DOHH2 (cell line): ENCODE results near the gene NCAN.

Source experiments
- H3F3A ChIP-seq: fragments of 200-600 bp; sonication (generic), shearing (Covaris generic); 2 replicates; pipeline ENCODE4 v1.6.0; 2016; ENCODE audit warnings: antibody characterized with exemption, mild to moderate bottlenecking; ENCODE audit not compliant: control insufficient read depth, insufficient read depth
- H3K27ac ChIP-seq: fragments of 200-600 bp; sonication (generic); 2 replicates; pipeline ENCODE4 v1.5.1; 2014; ENCODE audit warnings: low read depth, mild to moderate bottlenecking, low read length, moderate library complexity
- H3K27me3 ChIP-seq: fragments of 200-600 bp; sonication (generic); 2 replicates; pipeline ENCODE4 v1.6.1; 2014; ENCODE audit warnings: mild to moderate bottlenecking, low read length, mixed read lengths; ENCODE audit not compliant: control insufficient read depth
- H3K36me3 ChIP-seq: fragments of 200-600 bp; sonication (generic); 2 replicates; pipeline ENCODE4 v1.6.1; 2014; ENCODE audit warnings: mild to moderate bottlenecking, low read length, moderate library complexity, mixed read lengths; ENCODE audit not compliant: control insufficient read depth
- H3K4me1 ChIP-seq: fragments of 200-600 bp; sonication (generic); 2 replicates; pipeline ENCODE4 v1.6.1; 2014; ENCODE audit warnings: mild to moderate bottlenecking, low read length, mixed read lengths; ENCODE audit not compliant: control insufficient read depth
- H3K4me2 ChIP-seq: fragments of 200-600 bp; sonication (generic); 2 replicates; pipeline ENCODE4 v1.6.0; 2014; ENCODE audit warnings: mild to moderate bottlenecking, low read length, moderate library complexity
- H3K4me3 ChIP-seq: fragments of 200-600 bp; sonication (generic); 2 replicates; pipeline ENCODE4 v1.5.1; 2014; ENCODE audit warnings: mild to moderate bottlenecking, low read length, mixed read lengths
- H3K79me2 ChIP-seq: fragments of 200-600 bp; sonication (generic); 2 replicates; pipeline ENCODE4 v1.6.1; 2014; ENCODE audit warnings: mild to moderate bottlenecking, low read length, mixed read lengths; ENCODE audit not compliant: control insufficient read depth
- H3K9me2 ChIP-seq: fragments of 200-600 bp; sonication (generic); replicated peaks from 2 replicates; pipeline ENCODE4 v1.6.1; 2014; ENCODE audit warnings: mild to moderate bottlenecking, low read length, mixed read lengths; ENCODE audit not compliant: control insufficient read depth
- H3K9me3 ChIP-seq: fragments of 200-600 bp; sonication (generic); 2 replicates; pipeline ENCODE4 v1.6.1; 2014; ENCODE audit warnings: antibody characterized with exemption, low read length, mixed read lengths; ENCODE audit not compliant: control insufficient read depth, insufficient read depth
- H4K20me1 ChIP-seq: fragments of 200-600 bp; sonication (generic); 2 replicates; pipeline ENCODE4 v1.6.0; 2014; ENCODE audit warnings: low read depth, mild to moderate bottlenecking, antibody characterized with exemption, low read length, moderate library complexity; ENCODE audit not compliant: control insufficient read depth, insufficient read depth
- EZH2phosphoT487 ChIP-seq: fragments of 200-600 bp; sonication (generic); IDR thresholded peaks from 2 replicates; pipeline ENCODE4 v1.6.1; 2017; ENCODE audit warnings: borderline replicate concordance, mild to moderate bottlenecking, antibody characterized with exemption, low read length, moderate library complexity, mixed read lengths
- TF ChIP-seq, protein P1 (sequence below): fragments of 200-600 bp; sonication (generic); IDR thresholded peaks from one replicate; pipeline ENCODE4 v1.5.1; 2014; ENCODE audit warnings: antibody characterized with exemption, mild to moderate bottlenecking, low read depth, low read length; ENCODE audit not compliant: poor library complexity, severe bottlenecking

The NCAN gene

DNA sequence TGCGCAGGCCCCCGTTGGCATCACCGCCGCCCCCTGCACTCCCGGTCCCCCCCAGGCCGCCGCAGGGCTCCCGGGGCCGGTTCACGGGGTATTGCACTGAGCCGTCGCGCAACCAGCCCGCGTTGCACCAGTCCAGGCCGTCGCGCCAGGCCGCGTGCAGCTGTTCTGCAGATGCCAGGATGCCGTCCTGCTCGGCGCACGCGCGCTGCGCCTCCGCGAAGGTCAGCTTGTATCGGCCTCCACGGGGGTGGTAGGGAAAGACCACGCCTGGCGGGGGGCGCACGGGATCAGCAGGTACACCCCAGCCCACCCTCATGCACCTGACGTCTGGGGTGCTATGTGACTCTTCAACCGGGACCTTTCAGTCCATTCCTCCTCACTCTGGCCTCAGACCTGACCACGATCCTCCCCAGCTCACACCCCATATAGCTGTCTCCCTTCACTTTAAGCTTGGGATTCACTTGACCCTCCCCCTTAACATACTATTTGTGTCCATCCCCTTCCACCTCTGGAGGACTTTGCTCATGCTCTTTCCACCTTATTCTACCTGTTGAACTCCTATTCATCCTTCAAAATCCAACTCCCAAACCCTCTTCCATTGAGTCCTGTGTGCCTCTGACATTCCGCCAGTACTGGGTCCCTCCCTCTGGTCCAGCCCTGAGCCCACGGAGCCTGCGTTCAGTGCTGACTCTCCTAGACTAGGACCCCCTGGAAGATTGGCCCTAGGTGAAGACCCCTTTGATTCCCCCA, 47.0 kb downstream of the NCAN start:
- H3K27ac ChIP-seq, result no peak overlapping the region

DNA sequence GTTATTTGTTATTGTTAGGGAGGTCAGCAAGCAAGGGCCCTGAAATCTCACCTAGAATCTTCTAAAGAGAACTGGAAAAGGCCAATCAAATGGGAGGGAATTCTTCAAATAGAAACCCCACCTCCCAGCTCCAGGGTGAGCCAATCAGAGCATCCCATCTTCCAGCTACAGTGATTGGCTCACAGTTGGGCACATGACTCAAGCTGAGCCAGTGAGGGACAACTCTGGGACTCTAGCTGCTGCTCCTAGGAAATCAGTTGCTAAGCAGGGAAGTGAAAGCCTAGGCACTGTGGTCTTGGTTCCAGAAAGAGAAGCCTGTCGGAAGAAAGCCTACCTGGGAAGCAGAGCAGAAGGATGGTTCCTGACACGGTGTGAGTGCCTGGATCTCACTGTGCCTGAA, 48.0 kb downstream of the NCAN start:
- Histone ChIP-seq H3F3A (no peaks in the 10 kb centered on the region), H4K20me1 (no peaks in the 10 kb centered on the region), H3K27me3 (peaks cover 41% of the 10 kb centered on the region), H3K4me3 (no peak overlapping the region), H3K4me2 (peak overlapping the region; percentile 31; the same call in 1 of the 2 replicates), H3K79me2 (no peaks in the 10 kb centered on the region), H3K27ac (no peak overlapping the region), H3K9me2 (no peaks in the 10 kb centered on the region), H3K4me1 (peaks cover 18% of the 10 kb centered on the region), H3K9me3 (peaks cover 11% of the 10 kb centered on the region; the same call in 1 of the 2 replicates), H3K36me3 (no peaks in the 10 kb centered on the region)
- TF ChIP-seq, protein P1, sequence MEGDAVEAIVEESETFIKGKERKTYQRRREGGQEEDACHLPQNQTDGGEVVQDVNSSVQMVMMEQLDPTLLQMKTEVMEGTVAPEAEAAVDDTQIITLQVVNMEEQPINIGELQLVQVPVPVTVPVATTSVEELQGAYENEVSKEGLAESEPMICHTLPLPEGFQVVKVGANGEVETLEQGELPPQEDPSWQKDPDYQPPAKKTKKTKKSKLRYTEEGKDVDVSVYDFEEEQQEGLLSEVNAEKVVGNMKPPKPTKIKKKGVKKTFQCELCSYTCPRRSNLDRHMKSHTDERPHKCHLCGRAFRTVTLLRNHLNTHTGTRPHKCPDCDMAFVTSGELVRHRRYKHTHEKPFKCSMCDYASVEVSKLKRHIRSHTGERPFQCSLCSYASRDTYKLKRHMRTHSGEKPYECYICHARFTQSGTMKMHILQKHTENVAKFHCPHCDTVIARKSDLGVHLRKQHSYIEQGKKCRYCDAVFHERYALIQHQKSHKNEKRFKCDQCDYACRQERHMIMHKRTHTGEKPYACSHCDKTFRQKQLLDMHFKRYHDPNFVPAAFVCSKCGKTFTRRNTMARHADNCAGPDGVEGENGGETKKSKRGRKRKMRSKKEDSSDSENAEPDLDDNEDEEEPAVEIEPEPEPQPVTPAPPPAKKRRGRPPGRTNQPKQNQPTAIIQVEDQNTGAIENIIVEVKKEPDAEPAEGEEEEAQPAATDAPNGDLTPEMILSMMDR, result no peak
- TF ChIP-seq EZH2phosphoT487, result no peak

More for the DNA sequence above, 47.0 kb downstream of the NCAN start:
- H3K4me3 ChIP-seq, result no peak overlapping the region
- no peaks in the 10 kb centered on the region for H3F3A ChIP-seq
- H3K9me2 ChIP-seq, result no peaks in the 10 kb centered on the region
- H3K27me3 ChIP-seq, result peaks cover 39% of the 10 kb centered on the region
- no peak overlapping the region for H3K4me2 ChIP-seq
- no peaks in the 10 kb centered on the region for H4K20me1 ChIP-seq
- H3K4me1 ChIP-seq, result peaks cover 18% of the 10 kb centered on the region
- H3K36me3 ChIP-seq, result no peaks in the 10 kb centered on the region
- H3K79me2 ChIP-seq, result no peaks in the 10 kb centered on the region
- no peak for TF ChIP-seq EZH2phosphoT487
- TF ChIP-seq, protein P1, result no peak
- peaks cover 11% of the 10 kb centered on the region; the same call in 1 of the 2 replicates for H3K9me3 ChIP-seq

DNA sequence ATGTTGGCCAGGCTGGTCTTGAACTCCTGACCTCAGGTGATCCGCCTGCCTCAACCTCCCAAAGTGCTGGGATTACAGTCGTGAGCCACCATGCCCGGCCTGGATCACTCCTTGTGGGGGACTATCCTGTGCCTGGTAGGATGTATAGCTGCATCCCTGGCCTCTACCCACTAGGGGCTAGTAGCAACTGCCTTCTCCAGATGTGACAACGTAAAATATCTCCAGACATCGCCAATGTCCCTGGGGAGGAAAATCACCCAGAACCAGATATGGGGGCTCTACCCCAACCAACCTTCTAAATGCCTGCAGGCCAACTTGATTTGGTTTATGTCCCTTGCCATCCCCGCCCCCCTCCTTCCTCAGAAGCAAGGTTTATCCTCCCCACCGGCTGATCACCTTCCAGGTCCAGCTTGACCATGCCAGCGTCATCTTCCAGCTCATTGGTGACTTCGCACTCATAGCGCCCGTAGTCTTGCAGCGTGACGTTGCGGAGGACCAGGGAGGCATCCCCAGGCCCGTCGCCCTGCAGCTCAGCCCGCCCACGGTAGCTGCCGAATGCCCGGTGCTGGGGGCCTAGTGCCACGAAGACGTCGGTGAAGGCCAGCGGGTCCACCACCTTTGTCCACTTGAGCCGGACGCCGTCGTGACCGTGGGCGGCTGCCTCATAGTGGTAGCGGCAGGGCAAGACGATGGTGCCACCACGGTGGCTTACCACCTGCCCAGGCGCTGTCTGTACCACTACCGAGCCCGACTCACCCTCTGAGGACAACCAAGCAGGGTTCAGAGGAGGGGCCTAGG, 48.9 kb downstream of the NCAN start:
- peaks cover 18% of the 10 kb centered on the region for H3K4me1 ChIP-seq
- no peak for TF ChIP-seq EZH2phosphoT487
- TF ChIP-seq, protein P1, result no peak

More for the DNA sequence above, 48.9 kb downstream of the NCAN start:
- no peaks in the 10 kb centered on the region for H3K79me2 ChIP-seq
- H4K20me1 ChIP-seq, result no peaks in the 10 kb centered on the region
- H3K4me3 ChIP-seq, result no peak overlapping the region
- no peak overlapping the region for H3K27ac ChIP-seq
- no peaks in the 10 kb centered on the region for H3F3A ChIP-seq
- no peaks in the 10 kb centered on the region for H3K9me2 ChIP-seq
- peaks cover 11% of the 10 kb centered on the region; the same call in 1 of the 2 replicates for H3K9me3 ChIP-seq
- peaks cover 36% of the 10 kb centered on the region for H3K27me3 ChIP-seq
- H3K36me3 ChIP-seq, result no peaks in the 10 kb centered on the region
- peak overlapping the region; percentile 56 for H3K4me2 ChIP-seq
